HCT116 (cell line): ENCODE results near the gene PREP. TPM values are rescaled to one million over a fixed set of nuclear protein-coding genes. Genes with fewer than 3 reads are reported as not detected.

Source experiments
- ATAC-seq: fragments of 200-7000 bp; cut with Tn5 transposase; 2 replicates; pipeline ENCODE4 v1.9.1; 2020; ENCODE audit warnings: mild to moderate bottlenecking, moderate library complexity
- BruUV-seq: library from RNA; stranded (reverse); fragments of 400-500 nt; replicated peaks from 2 replicates; lab custom pipeline; 2021; lab: Mats Ljungman, UMichigan
- CTCF ChIA-PET: fragments of 300-600 bp; sonication (Branson Sonifier 250); formaldehyde crosslinking; loops from one replicate; lab custom pipeline; 2021; ENCODE audit warnings: antibody characterized with exemption; lab: Charles Lee
- POLR2A ChIA-PET: fragments of 300-600, 350-600 bp; sonication (Branson Sonifier 250); formaldehyde crosslinking; loops from one replicate; lab custom pipeline; 2021; ENCODE audit warnings: antibody characterized with exemption; lab: Charles Lee
- RAD21 ChIA-PET, 2 experiments: fragments of 300-600 bp; sonication (Branson Sonifier 250); formaldehyde crosslinking; loops; one replicate each; lab custom pipeline; 2023; ENCODE audit warnings: low total read pairs in 2 of 2; ENCODE audit not compliant: uncharacterized antibody in 2 of 2, unreplicated experiment in 2 of 2, low non-redundant PET in 1 of 2; lab: Charles Lee
- DNase-seq: peaks from one replicate; pipeline ENCODE4 v3.0.0-alpha.2; 2010; ENCODE audit warnings: low read depth, low spot score
- H2AFZ ChIP-seq: fragments of 200-600 bp; shearing (Covaris generic), sonication (generic); 2 replicates; pipeline ENCODE4 v1.6.1; 2017; ENCODE audit warnings: low read depth, mixed run types, mixed read lengths, antibody characterized with exemption, low read length; ENCODE audit not compliant: poor library complexity, severe bottlenecking
- H3K27ac ChIP-seq: 2 replicates; pipeline ENCODE4 v1.5.1; 2012; ENCODE audit warnings: low read depth, low read length
- H3K27me3 ChIP-seq: fragments of 200-600 bp; sonication (generic); 2 replicates; pipeline ENCODE4 v1.6.1; 2016; ENCODE audit warnings: mixed run types, low read length, mixed read lengths; ENCODE audit not compliant: insufficient read depth
- H3K36me3 ChIP-seq, 2 experiments: fragments of 200-500 bp in 1 of 2; fragments of 200-600 bp in 1 of 2; sonication (Bioruptor generic) in 1 of 2; sonication (generic) in 1 of 2; 2 replicates each; pipeline versions ENCODE4 v1.5.1 to v1.6.1; 2014 to 2016; ENCODE audit warnings: low read length in 2 of 2, inconsistent platforms in 1 of 2, mixed read lengths in 1 of 2, mixed run types in 1 of 2; ENCODE audit not compliant: insufficient read depth in 2 of 2, control insufficient read depth in 1 of 2
- H3K4me1 ChIP-seq, 2 experiments: fragments of 200-600 bp in 1 of 2; sonication (generic) in 1 of 2; 2 replicates each; pipeline versions ENCODE4 v1.5.1 to v1.6.1; 2012 to 2017; ENCODE audit warnings: low read length in 2 of 2, inconsistent platforms in 1 of 2, mild to moderate bottlenecking in 1 of 2, mixed read lengths in 1 of 2, mixed run types in 1 of 2, moderate library complexity in 1 of 2; ENCODE audit not compliant: insufficient read depth in 2 of 2, control insufficient read depth in 1 of 2
- H3K4me2 ChIP-seq: fragments of 200-600 bp; sonication (generic); 2 replicates; pipeline ENCODE4 v1.6.1; 2017; ENCODE audit warnings: mixed run types, low read length, mixed read lengths
- H3K4me3 ChIP-seq, 2 experiments: fragments of 200-600 bp in 1 of 2; sonication (generic) in 1 of 2; replicated peaks in 1 of 2; 2 replicates each; pipeline ENCODE4 v1.5.1; 2011 to 2016; ENCODE audit warnings: low read length in 2 of 2, control low read depth in 1 of 2, low read depth in 1 of 2, mild to moderate bottlenecking in 1 of 2, mixed read lengths in 1 of 2, mixed run types in 1 of 2
- H3K79me2 ChIP-seq: fragments of 200-600 bp; sonication (generic); 2 replicates; pipeline ENCODE4 v1.6.1; 2017; ENCODE audit warnings: mild to moderate bottlenecking, mixed run types, low read length, moderate library complexity, mixed read lengths; ENCODE audit not compliant: insufficient read depth
- H3K9ac ChIP-seq: fragments of 200-600 bp; sonication (generic); 2 replicates; pipeline ENCODE4 v1.6.1; 2016; ENCODE audit warnings: low read length, mixed read lengths
- H3K9me2 ChIP-seq: fragments of 200-600 bp; sonication (generic), shearing (Covaris generic); 2 replicates; pipeline ENCODE4 v1.6.1; 2017; ENCODE audit warnings: mixed run types, mild to moderate bottlenecking, moderate library complexity; ENCODE audit not compliant: insufficient read depth
- H3K9me3 ChIP-seq, 2 experiments: fragments of 200-500 bp in 1 of 2; fragments of 200-600 bp in 1 of 2; sonication (Bioruptor generic) in 1 of 2; sonication (generic) in 1 of 2; 2 replicates each; pipeline ENCODE4 v1.6.1; 2014 to 2017; ENCODE audit warnings: low read length in 2 of 2, mixed read lengths in 2 of 2, inconsistent platforms in 1 of 2, low read depth in 1 of 2, mild to moderate bottlenecking in 1 of 2, mixed run types in 1 of 2, moderate library complexity in 1 of 2; ENCODE audit not compliant: control insufficient read depth in 1 of 2, insufficient read depth in 1 of 2
- H4K20me1 ChIP-seq: fragments of 200-600 bp; sonication (generic), shearing (Covaris generic); 2 replicates; pipeline ENCODE4 v1.6.1; 2017; ENCODE audit warnings: mixed run types, mild to moderate bottlenecking, moderate library complexity; ENCODE audit not compliant: insufficient read depth
- ATF3 ChIP-seq: IDR thresholded peaks from 2 replicates; pipeline ENCODE4 v1.6.1; 2012
- CTCF ChIP-seq, 3 experiments: fragments of 200-600 bp in 1 of 3; sonication (generic) in 1 of 3; IDR thresholded peaks in 2 of 3; conservative IDR thresholded peaks in 1 of 3; 2 replicates each; pipeline ENCODE4 v1.5.1; 2012 to 2017; ENCODE audit warnings: low read depth in 2 of 3, low read length in 2 of 3, antibody characterized with exemption in 1 of 3, borderline replicate concordance in 1 of 3, control low read depth in 1 of 3, mild to moderate bottlenecking in 1 of 3, mixed read lengths in 1 of 3, mixed run types in 1 of 3, moderate library complexity in 1 of 3; ENCODE audit not compliant: insufficient read depth in 1 of 3
- EGR1 ChIP-seq: IDR thresholded peaks from 2 replicates; pipeline ENCODE4 v1.6.1; 2012; ENCODE audit warnings: low read depth
- ELF1 ChIP-seq: IDR thresholded peaks from 2 replicates; pipeline ENCODE4 v1.6.1; 2012; ENCODE audit warnings: low read depth, borderline replicate concordance
- EZH2 ChIP-seq: fragments of 200-600 bp; sonication (generic); IDR thresholded peaks from 2 replicates; pipeline ENCODE4 v1.6.1; 2017; ENCODE audit warnings: antibody characterized with exemption, mixed run types
- EZH2phosphoT487 ChIP-seq: fragments of 200-600 bp; IDR thresholded peaks from 2 replicates; pipeline ENCODE4 v1.6.1; 2018; ENCODE audit warnings: antibody characterized with exemption, borderline replicate concordance
- JUND ChIP-seq: IDR thresholded peaks from 2 replicates; pipeline ENCODE4 v1.6.1; 2012
- POLR2AphosphoS5 ChIP-seq: IDR thresholded peaks from 2 replicates; pipeline ENCODE4 v1.6.1; 2011; ENCODE audit warnings: mild to moderate bottlenecking, low read depth, low read length, moderate library complexity
- RAD21 ChIP-seq: IDR thresholded peaks from 2 replicates; pipeline ENCODE4 v1.6.1; 2012; ENCODE audit warnings: low read depth, mild to moderate bottlenecking
- SP1 ChIP-seq: IDR thresholded peaks from 2 replicates; pipeline ENCODE4 v1.6.1; 2012; ENCODE audit warnings: low read depth
- SRF ChIP-seq: IDR thresholded peaks from 2 replicates; pipeline ENCODE4 v1.6.1; 2012; ENCODE audit warnings: low read depth
- YY1 ChIP-seq: IDR thresholded peaks from 2 replicates; pipeline ENCODE4 v1.6.1; 2011; ENCODE audit warnings: low read length, low read depth, moderate library complexity, mild to moderate bottlenecking; ENCODE audit not compliant: insufficient replicate concordance; ENCODE audit errors: extremely low read depth
- ZNF274 ChIP-seq: fragments of 200-500 bp; sonication (Bioruptor generic); IDR thresholded peaks from 2 replicates; pipeline ENCODE4 v1.6.1; 2014; ENCODE audit warnings: mild to moderate bottlenecking, low read depth, low read length, inconsistent platforms
- intact Hi-C: fragments of 100-400 bp; cut with micrococcal nuclease; formaldehyde crosslinking; loops from 2 replicates; pipeline ENCODE4 v1.10.0; 2022
- total RNA-seq: library from RNA; stranded (reverse); gene quantifications from one replicate; pipeline ENCODE4 v1.2.1, GENCODE V29; 2021; ENCODE audit not compliant: unreplicated experiment

Gene PREP
- total RNA-seq, 1 experiment from 2014 or later, result 53.5 TPM

GRCh38 chr6:105278813-105279212, 124.1 kb downstream of the PREP start:
- no peak overlapping the region for H3K9ac ChIP-seq
- no peak overlapping the region for H3K4me2 ChIP-seq
- DNase-seq, result no peak
- ATAC-seq, result no peak
- H3K9me3 ChIP-seq, result no peaks in the 10 kb centered on the region
- no peak overlapping the region for H2AFZ ChIP-seq
- no peak overlapping the region for H3K27ac ChIP-seq
- H3K4me1 ChIP-seq, result no peaks in the 10 kb centered on the region
- no TSS peak for BruUV-seq
- intact Hi-C loops, result no loop called here
- no peak for TF ChIP-seq POLR2AphosphoS5
- TF ChIP-seq YY1, result no peak
- TF ChIP-seq JUND, result no peak
- no peak for TF ChIP-seq ZNF274
- no peak for TF ChIP-seq EZH2phosphoT487
- no peak for TF ChIP-seq SP1
- no peak for TF ChIP-seq ELF1
- no peak for TF ChIP-seq SRF
- TF ChIP-seq CTCF (IDR thresholded peaks at IDR 0.05 in 2 of 3, conservative IDR thresholded peaks at IDR 0.05 in 1 of 3; ENCODE audit: borderline replicate concordance in 1 of 3, insufficient read depth in 1 of 3, low read depth in 2 of 3, low read length in 2 of 3), result no peak
- TF ChIP-seq ATF3, result no peak
- no peak for TF ChIP-seq EGR1
- TF ChIP-seq EZH2, result no peak
- TF ChIP-seq RAD21, result no peak
- no peaks in the 10 kb centered on the region for H3K79me2 ChIP-seq
- CTCF ChIA-PET, result no interaction called here
- RAD21 ChIA-PET, result no interaction called here
- H3K4me3 ChIP-seq, result no peak overlapping the region
- H4K20me1 ChIP-seq, result no peaks in the 10 kb centered on the region
- POLR2A ChIA-PET, result no interaction called here
- peaks cover 3 to 6% of the 10 kb centered on the region in 2 experiments; a peak in 1 of 4 replicates for H3K36me3 ChIP-seq
- H3K9me2 ChIP-seq, result no peaks in the 10 kb centered on the region
- H3K27me3 ChIP-seq, result no peaks in the 10 kb centered on the region
